ENCODE results near the gene ATAD1. TPM values are rescaled to one million over a fixed set of nuclear protein-coding genes. Genes with fewer than 3 reads are reported as not detected.

Gene ATAD1
- total RNA-seq, 1 experiment from 2014 or later, result 15.7 TPM

DNA sequence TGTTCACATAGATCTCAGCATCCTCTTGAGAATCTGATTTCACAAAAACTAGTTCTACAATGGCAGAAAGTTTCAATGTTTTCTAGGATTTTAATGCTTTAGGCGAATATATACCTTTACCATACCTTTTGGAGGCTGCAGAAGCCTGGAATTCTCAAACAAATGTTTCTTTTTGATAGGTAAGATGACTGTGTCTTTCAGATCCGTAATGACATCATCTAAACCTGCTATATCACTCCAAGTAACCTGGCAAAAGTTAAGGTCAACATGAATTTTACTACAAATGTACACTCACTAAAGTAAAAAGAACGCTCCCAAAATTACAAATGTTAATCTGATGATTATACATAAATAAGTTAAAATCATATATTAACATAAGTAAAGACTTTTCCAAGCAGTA lies 27.8 kb downstream of the ATAD1 start:
- Histone ChIP-seq H3K4me2 (ENCODE audit: low read length) (no peak overlapping the region), H2AFZ (ENCODE audit: low read length) (no peak overlapping the region), H3F3A (ENCODE audit: low read length, unreplicated experiment) (no peaks in the 10 kb centered on the region), H3K9ac (ENCODE audit: low read length) (no peak overlapping the region), H3K9me3 (ENCODE audit: low read length) (no peaks in the 10 kb centered on the region), H3K27ac (ENCODE audit: low read length) (no peak overlapping the region), H4K20me1 (ENCODE audit: low read length) (no peaks in the 10 kb centered on the region), H3K9me2 (replicated peaks; ENCODE audit: low read length) (no peaks in the 10 kb centered on the region), H3K36me3 (ENCODE audit: low read depth, low read length) (peaks cover 10% of the 10 kb centered on the region), H3K4me1 (ENCODE audit: insufficient read depth, low read length) (no peaks in the 10 kb centered on the region), H3K4me3 (ENCODE audit: low read length) (no peak overlapping the region), H3K27me3 (ENCODE audit: low read length) (no peaks in the 10 kb centered on the region), H3K79me2 (ENCODE audit: low read length) (0 out of 2 replicates have a peak, but pooled peaks cover 12% of the 10 kb centered on the region)
- CTCF ChIA-PET, result no interaction called here
- intact Hi-C loops (cut with micrococcal nuclease), result no loop called here
- TF ChIP-seq EZH2 (IDR thresholded peaks at IDR 0.05; ENCODE audit: low read length, unreplicated experiment) (no peak), EZH2phosphoT487 (IDR thresholded peaks at IDR 0.05; ENCODE audit: borderline replicate concordance, low read length) (no peak), CTCF (conservative IDR thresholded peaks at IDR 0.05; ENCODE audit: low read depth, low read length) (no peak)
- ATAC-seq (no peak), DNase-seq (no peak)
- BruUV-seq (replicated peaks), result no TSS peak
- POLR2A ChIA-PET (ENCODE audit: unreplicated experiment), result no interaction called here

DNA sequence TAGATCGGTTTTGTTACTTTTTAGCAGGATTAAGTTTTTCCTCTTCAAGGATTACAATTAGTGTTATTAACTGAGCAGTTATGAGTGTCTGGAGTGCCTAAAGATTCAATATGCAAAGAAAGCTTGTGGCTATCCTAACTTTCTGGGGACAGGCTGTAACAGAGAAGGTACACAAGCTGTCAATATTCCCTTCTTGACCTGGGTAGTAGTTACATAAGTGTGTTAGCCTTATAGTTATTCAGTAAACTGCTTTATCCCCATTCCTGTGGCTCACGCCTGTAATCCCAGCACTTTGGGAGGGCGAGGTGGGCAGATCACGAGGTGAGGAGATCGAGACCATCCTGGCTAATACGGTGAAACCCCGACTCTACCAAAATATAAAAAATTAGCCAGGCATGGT lies 31.6 kb downstream of the ATAD1 start:
- Histone ChIP-seq H3K9me2 (replicated peaks; ENCODE audit: low read length) (no peaks in the 10 kb centered on the region), H3K4me1 (ENCODE audit: insufficient read depth, low read length) (no peaks in the 10 kb centered on the region), H3K4me2 (ENCODE audit: low read length) (no peak overlapping the region), H3K9me3 (ENCODE audit: low read length) (no peaks in the 10 kb centered on the region), H2AFZ (ENCODE audit: low read length) (no peak overlapping the region), H3K4me3 (ENCODE audit: low read length) (no peak overlapping the region), H3K27ac (ENCODE audit: low read length) (no peak overlapping the region), H3K27me3 (ENCODE audit: low read length) (no peaks in the 10 kb centered on the region), H3K36me3 (ENCODE audit: low read depth, low read length) (peaks cover 10% of the 10 kb centered on the region), H3K9ac (ENCODE audit: low read length) (no peak overlapping the region), H3F3A (ENCODE audit: low read length, unreplicated experiment) (no peaks in the 10 kb centered on the region), H3K79me2 (ENCODE audit: low read length) (no peaks in the 10 kb centered on the region), H4K20me1 (ENCODE audit: low read length) (no peaks in the 10 kb centered on the region)
- intact Hi-C loops (cut with micrococcal nuclease), result no loop called here
- ATAC-seq (no peak), DNase-seq (no peak)
- ChIA-PET CTCF (no interaction called here), POLR2A (ENCODE audit: unreplicated experiment) (no interaction called here)
- BruUV-seq (replicated peaks), result no TSS peak
- no peak for TF ChIP-seq CTCF (conservative IDR thresholded peaks at IDR 0.05; ENCODE audit: low read depth, low read length)
- no peak for TF ChIP-seq EZH2 (IDR thresholded peaks at IDR 0.05; ENCODE audit: low read length, unreplicated experiment)
- TF ChIP-seq EZH2phosphoT487 (IDR thresholded peaks at IDR 0.05; ENCODE audit: borderline replicate concordance, low read length), result no peak

DNA sequence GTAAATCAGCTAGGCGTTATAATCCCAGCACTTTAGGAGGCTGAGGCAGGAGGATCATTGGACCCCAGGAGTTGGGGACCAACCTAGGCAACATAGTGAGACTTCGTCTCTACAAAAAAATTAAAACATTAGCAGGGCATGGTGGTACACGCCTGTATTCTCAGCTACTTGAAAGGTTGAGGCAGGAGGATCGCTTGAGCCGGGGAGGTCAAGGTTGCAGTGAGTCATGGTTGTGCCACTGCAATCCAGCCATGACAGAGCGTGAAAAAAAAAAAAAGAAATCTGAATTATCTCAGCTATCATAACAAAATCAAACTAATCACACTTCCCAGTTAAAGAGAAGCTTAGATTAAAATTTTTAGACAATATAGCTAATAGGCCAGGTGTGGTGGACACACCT lies 35.3 kb downstream of the ATAD1 start:
- no peak overlapping the region for H3K27ac ChIP-seq (ENCODE audit: low read length)
- CTCF ChIA-PET, result no interaction called here
- POLR2A ChIA-PET (ENCODE audit: unreplicated experiment), result no interaction called here

More for the DNA sequence above, 35.3 kb downstream of the ATAD1 start:
- no TSS peak for BruUV-seq (replicated peaks)
- Histone ChIP-seq H3K9me2 (replicated peaks; ENCODE audit: low read length) (no peaks in the 10 kb centered on the region), H3K4me2 (ENCODE audit: low read length) (no peak overlapping the region), H3K79me2 (ENCODE audit: low read length) (no peaks in the 10 kb centered on the region), H2AFZ (ENCODE audit: low read length) (no peak overlapping the region), H3K4me1 (ENCODE audit: insufficient read depth, low read length) (no peaks in the 10 kb centered on the region), H3K9ac (ENCODE audit: low read length) (no peak overlapping the region), H3K27me3 (ENCODE audit: low read length) (no peaks in the 10 kb centered on the region), H3K4me3 (ENCODE audit: low read length) (no peak overlapping the region), H3K9me3 (ENCODE audit: low read length) (no peaks in the 10 kb centered on the region), H4K20me1 (ENCODE audit: low read length) (no peaks in the 10 kb centered on the region), H3F3A (ENCODE audit: low read length, unreplicated experiment) (no peaks in the 10 kb centered on the region), H3K36me3 (ENCODE audit: low read depth, low read length) (peaks cover 8% of the 10 kb centered on the region)
- TF ChIP-seq EZH2 (IDR thresholded peaks at IDR 0.05; ENCODE audit: low read length, unreplicated experiment) (no peak), CTCF (conservative IDR thresholded peaks at IDR 0.05; ENCODE audit: low read depth, low read length) (no peak), EZH2phosphoT487 (IDR thresholded peaks at IDR 0.05; ENCODE audit: borderline replicate concordance, low read length) (no peak)
- intact Hi-C loops (cut with micrococcal nuclease), result no loop called here
- ATAC-seq (no peak), DNase-seq (no peak)

All from PC-3 (cell line).